Ovary (tissue), 9 donors: ENCODE data around the gene ADAMTS17. TPM values are rescaled to one million over a fixed set of nuclear protein-coding genes. Genes with fewer than 3 reads are reported as not detected.

Experiments used
- DNase-seq, 5 donors: peaks; one replicate each; pipeline ENCODE4 v3.0.0-alpha.2; 2019 to 2020
- H3K27ac ChIP-seq, 2 donors: fragments of 200-600 bp; one replicate each; pipeline versions ENCODE4 v1.5.1 to v1.8.0; 2019 to 2022
- H3K27me3 ChIP-seq: fragments of 200-600 bp; one replicate; pipeline ENCODE4 v1.8.0; 2022
- H3K36me3 ChIP-seq: fragments of 200-600 bp; sonication (generic); one replicate; pipeline ENCODE4 v1.5.1; 2019
- H3K4me1 ChIP-seq: one replicate; pipeline ENCODE4 v1.8.1; 2013; ENCODE audit warnings: mild to moderate bottlenecking, moderate library complexity; ENCODE audit not compliant: insufficient read depth
- H3K4me3 ChIP-seq: fragments of 200-600 bp; sonication (generic); one replicate; pipeline ENCODE4 v1.5.1; 2017
- H3K9me3 ChIP-seq, 2 donors: fragments of 200-600 bp in 1 of 2; sonication (generic) in 1 of 2; one replicate each; pipeline versions ENCODE4 v1.5.1 to v1.8.1; 2013 to 2019; ENCODE audit warnings: mild to moderate bottlenecking in 1 of 2, moderate library complexity in 1 of 2
- CTCF ChIP-seq, 3 donors: fragments of 450-650 bp in 2 of 3; fragments of 200-600 bp in 1 of 3; IDR thresholded peaks; one replicate each; pipeline versions ENCODE4 v1.5.1 to v1.8.0; 2016 to 2022; ENCODE audit warnings: antibody characterized with exemption in 3 of 3, mild to moderate bottlenecking in 1 of 3
- EP300 ChIP-seq: sonication (generic); formaldehyde crosslinking; IDR thresholded peaks from one replicate; pipeline ENCODE4 v1.6.1; 2017; ENCODE audit warnings: antibody characterized with exemption
- POLR2A ChIP-seq: fragments of 450-650 bp; IDR thresholded peaks from one replicate; pipeline ENCODE4 v1.6.1; 2017; ENCODE audit warnings: antibody characterized with exemption, mild to moderate bottlenecking, moderate library complexity
- WGBS, 3 donors: extraction: QIAGEN DNeasy Blood & Tissue Kit in 1 of 3; methylation state at CpG; one replicate each; pipeline versions ENCODE4 v1.1.5 to v1.1.7; 2013 to 2017; 5-methylcytosine and 5-hydroxymethylcytosine counted together
- intact Hi-C, 4 donors: fragments of 100-400 bp; cut with DNase I; formaldehyde crosslinking; loops; one replicate each; pipeline versions ENCODE4 v1.11.0 to v1.15.1; 2022 to 2023
- polyA plus RNA-seq, 2 donors: library from polyadenylated mRNA; stranded (reverse); fragments of 200-250 nt in 1 of 2; fragments of 350-450 nt in 1 of 2; fragmentation: Illumina TruSeq in 1 of 2; extraction: RNeasy Lipid Tissue Mini Kit (QIAGEN cat#74804) in 1 of 2; gene quantifications; one replicate each; pipeline ENCODE4 v1.2.3, GENCODE V29; 2013 to 2014
- total RNA-seq, 7 donors: library from RNA; depleted of rRNA in 2 of 7; stranded (reverse); fragments of >200 nt in 2 of 7; fragmentation: NEBNext Ultra II Directional in 3 of 7; extraction: Animal tissue kit (Norgen Biotek cat#: 25700) in 3 of 7; gene quantifications; one replicate each; pipeline versions ENCODE4 v1.1.0 to v1.2.4, GENCODE V29; 2016 to 2023
- donor health status: DM: no; HTN: no; CAD: no; lungs with moderate emphysema.
- donor health status: DM: no; HTN: no; CAD: no.
- donor health status: Bipolar disorder and iron deficiency.
- donor health status: DM: yes; HTN: yes; CAD: no.
- donor health status: DM: no; HTN: no; CAD: no.
- donor health status: DM: yes; HTN: yes; CAD: no.

Gene ADAMTS17
- total and polyA plus RNA-seq, 9 donors = 1.3 to 11.3 (median 5.9) TPM

- intact Hi-C loops = no loop called here
- no peaks in the 10 kb centered on the region for H3K36me3 ChIP-seq
- TF ChIP-seq CTCF (IDR thresholded peaks at IDR 0.05) = no peak
- TF ChIP-seq POLR2A = no peak
- no peak for TF ChIP-seq EP300
These were observed 236.7 kb downstream of the ADAMTS17 start for GRCh38 chr15:100105101-100105500.

GRCh38 chr15:100104245-100104644 is 237.5 kb downstream of the ADAMTS17 start:
- intact Hi-C loops = no loop called here
- TF ChIP-seq EP300 (no peak), POLR2A (no peak), CTCF (IDR thresholded peaks at IDR 0.05) (no peak)
- 82 to 89% (median 88%) methylated on average over 3 of the region's 3 CpGs for WGBS, 3 donors
- H3K4me3 ChIP-seq = no peak overlapping the region
- H3K9me3 ChIP-seq = no peaks in the 10 kb centered on the region
- no peaks in the 10 kb centered on the region for H3K36me3 ChIP-seq
- H3K27me3 ChIP-seq = no peaks in the 10 kb centered on the region
- DNase-seq = no peak
- no peaks in the 10 kb centered on the region for H3K4me1 ChIP-seq
- no peak overlapping the region for H3K27ac ChIP-seq

More at GRCh38 chr15:100105101-100105500, 236.7 kb downstream of the ADAMTS17 start:
- WGBS, 3 donors = 96 to 98% (median 98%) methylated on average over 6 of the region's 6 CpGs
- no peaks in the 10 kb centered on the region for H3K27me3 ChIP-seq
- H3K9me3 ChIP-seq = no peaks in the 10 kb centered on the region
- H3K4me3 ChIP-seq = no peak overlapping the region
- DNase-seq = peak in 2 of 5 donors; percentile 1 to 6
- no peak overlapping the region for H3K27ac ChIP-seq
- no peaks in the 10 kb centered on the region for H3K4me1 ChIP-seq

GRCh38 chr15:100103828-100104227 is 237.9 kb downstream of the ADAMTS17 start:
- Histone ChIP-seq H3K4me1 (no peaks in the 10 kb centered on the region), H3K27ac (no peak overlapping the region), H3K36me3 (no peaks in the 10 kb centered on the region), H3K4me3 (no peak overlapping the region), H3K9me3 (no peaks in the 10 kb centered on the region), H3K27me3 (no peaks in the 10 kb centered on the region)
- intact Hi-C loops = no loop called here
- no peak for TF ChIP-seq CTCF (IDR thresholded peaks at IDR 0.05)
- no peak for TF ChIP-seq EP300
- no peak for TF ChIP-seq POLR2A
- DNase-seq = peak in 1 of 5 donors; percentile 3
- WGBS, 3 donors = 92 to 94% (median 94%) methylated on average over 6 of the region's 6 CpGs

- Histone ChIP-seq H3K36me3 (no peaks in the 10 kb centered on the region), H3K4me1 (no peaks in the 10 kb centered on the region), H3K27ac (no peak overlapping the region), H3K9me3 (no peaks in the 10 kb centered on the region), H3K4me3 (no peak overlapping the region), H3K27me3 (no peaks in the 10 kb centered on the region)
- no peak for TF ChIP-seq POLR2A
- TF ChIP-seq EP300 = no peak
- TF ChIP-seq CTCF (IDR thresholded peaks at IDR 0.05) = no peak
- no peak for DNase-seq
- 88 to 93% (median 89%) methylated on average over 12 of the region's 12 CpGs for WGBS, 3 donors
- intact Hi-C loops = no loop called here
These were observed 240.2 kb downstream of the ADAMTS17 start for GRCh38 chr15:100101426-100102089.
